ENCODE data around the gene LILRB5.
"Not testable (repeated sequence)": the region's sequence is repeated elsewhere in the genome, so short reads cannot be mapped to it uniquely, and the experiment has no call there.

The LILRB5 gene

DNA sequence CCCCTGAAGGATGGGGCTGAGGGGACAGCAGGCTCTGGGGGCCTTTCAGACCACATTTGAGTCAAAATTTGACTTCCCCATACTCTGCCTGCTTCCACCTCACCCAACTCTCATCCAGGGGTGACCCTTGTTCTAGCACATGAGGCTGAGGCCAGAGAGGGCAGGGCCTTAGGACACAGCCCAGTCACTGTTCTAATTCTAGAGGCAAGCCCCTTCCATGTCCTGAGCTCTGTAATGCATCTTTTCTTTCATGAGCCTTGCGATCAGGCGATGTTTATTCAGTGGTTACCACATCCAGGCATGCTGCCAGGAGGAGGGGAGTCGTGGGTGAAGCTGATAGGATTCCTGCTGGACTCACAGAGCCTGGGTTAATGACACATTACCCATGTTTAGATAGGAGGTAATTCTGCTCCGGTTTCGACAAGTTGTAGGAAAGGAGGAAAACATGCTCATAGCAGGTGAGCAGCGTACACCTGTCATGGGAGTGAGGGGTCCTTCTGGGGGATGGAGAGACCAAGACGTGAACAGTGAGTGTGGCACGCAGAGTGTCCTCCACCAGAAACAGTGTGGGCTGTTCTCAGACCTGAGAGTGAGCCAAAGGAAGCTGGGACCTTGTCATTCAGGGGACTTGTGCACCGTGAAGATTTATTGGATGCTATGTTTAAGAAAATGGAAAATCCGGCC is 47.1 kb downstream of the LILRB5 start:
- peak; percentile 26 for DNase-seq

DNA sequence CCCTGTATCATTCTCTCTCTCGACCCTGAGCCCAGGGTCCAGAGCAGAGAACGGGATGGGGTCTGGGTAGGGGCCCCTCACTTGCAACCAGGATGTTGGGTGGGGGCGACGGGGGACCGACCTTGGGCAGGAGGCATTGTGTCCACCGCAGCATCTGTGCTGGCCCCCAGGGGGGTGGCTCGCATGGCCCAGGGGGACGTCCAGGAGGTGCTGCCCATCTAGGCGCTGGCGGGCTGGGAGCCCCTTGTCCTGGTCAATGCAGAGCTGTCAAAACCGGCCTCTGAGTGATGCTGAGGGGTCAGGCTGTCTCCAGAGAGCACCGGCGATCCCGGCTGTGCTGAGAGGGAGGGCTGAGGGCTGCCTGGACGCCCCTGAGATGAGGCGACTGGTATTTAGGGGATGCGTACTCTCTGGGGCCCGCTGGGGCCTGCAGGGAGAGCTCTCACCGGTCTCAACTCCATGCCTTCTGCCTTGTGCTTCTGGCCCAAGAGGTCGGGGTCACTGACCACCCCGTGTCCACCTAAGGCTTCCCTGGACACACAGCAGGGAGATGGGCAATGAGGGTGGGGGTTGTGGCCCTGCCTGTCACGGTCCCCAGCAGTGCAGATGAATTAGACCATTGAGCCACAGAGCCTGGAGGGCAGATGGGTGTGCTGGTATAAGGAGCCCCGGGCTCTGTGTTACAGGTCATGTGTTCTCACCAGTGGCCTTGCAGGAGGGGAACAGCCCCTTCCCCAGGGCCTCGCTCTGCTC is 47.8 kb downstream of the LILRB5 start:
- no peak for DNase-seq

DNA sequence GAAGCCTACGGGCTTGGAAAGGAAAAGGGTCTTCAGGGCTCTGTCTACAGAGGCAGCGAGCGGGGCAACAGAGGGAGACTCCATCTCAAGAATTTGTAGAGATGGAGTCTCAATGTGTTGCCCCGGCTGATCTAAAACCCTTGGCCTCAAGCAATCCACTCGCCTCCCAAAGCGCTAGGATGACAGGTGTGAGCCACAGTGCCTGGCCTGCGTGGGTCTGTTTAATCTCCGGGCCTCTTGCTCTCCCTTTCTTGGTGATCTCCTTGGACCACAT is 48.4 kb downstream of the LILRB5 start:
- no peak for DNase-seq

DNA sequence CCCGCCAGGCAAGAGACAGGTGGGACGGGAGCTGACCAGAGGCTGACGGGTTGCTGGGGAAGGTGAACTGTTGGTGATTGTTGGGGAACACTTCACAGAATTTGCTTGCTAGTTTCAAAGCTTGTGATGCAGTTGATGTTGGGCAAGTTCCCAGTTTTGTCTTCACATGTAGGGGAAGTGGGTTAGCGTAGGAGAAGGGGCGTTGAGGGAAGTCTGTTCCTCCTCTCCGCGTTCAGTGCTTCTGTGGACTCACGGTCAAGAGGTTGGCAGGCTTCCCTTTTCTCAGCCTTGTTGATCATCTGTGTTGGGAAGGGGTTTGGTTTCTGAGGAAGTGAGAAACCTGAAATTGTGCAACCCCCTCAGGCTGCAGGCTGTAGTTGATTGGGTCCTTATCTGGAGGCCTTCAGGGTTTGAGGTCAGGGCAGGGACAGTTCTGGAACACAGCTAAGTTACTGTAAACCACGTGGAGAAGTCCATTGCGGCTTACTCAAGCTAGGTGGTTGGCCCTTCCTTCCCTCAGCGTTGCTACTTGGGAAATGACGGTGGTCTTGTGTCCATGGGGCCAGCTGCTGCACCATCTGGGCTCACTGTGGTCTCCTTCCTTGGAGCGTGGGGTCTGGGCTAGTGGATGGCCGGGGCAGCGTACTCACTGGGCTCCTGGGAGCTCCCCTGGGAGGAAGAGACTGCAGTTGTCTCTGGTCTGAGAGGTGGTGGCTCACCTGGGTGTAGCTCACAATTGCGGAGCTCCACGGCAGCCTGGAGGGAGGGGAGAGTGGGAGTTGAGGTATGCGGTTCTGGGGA is 48.9 kb downstream of the LILRB5 start:
- DNase-seq = peak; percentile 39

DNA sequence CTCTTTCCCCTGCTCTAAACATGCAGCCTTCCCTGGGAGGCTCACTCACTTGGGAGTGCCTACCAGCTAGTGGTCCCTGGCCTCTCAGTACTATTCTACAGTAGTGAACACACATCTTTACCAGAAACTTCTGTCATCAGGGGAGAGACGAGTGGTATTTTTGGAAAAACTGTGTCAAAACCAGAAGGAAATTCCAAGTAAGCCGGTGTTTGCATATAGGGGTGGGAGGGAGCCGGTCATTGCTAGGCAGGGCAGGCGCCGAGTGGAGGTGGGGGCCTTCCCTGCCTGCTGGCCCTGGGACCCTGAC is 49.4 kb downstream of the LILRB5 start:
- DNase-seq = no peak

DNA sequence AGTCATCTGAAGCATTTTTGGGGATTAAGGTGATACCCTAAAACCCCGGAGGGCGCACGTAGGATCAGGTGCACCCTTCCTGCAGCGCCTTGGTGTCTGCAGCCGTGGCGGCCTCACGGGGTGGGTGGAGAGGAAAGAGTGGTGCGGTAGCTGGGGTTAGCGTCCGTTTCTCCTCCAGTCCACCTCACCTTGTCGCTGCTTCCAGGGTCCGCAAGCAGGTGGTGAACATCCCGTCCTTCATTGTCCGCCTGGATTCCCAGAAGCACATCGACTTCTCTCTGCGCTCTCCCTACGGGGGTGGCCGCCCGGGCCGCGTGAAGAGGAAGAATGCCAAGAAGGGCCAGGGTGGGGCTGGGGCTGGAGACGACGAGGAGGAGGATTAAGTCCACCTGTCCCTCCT is 49.9 kb downstream of the LILRB5 start:
- DNase-seq = not testable (repeated sequence)

DNA sequence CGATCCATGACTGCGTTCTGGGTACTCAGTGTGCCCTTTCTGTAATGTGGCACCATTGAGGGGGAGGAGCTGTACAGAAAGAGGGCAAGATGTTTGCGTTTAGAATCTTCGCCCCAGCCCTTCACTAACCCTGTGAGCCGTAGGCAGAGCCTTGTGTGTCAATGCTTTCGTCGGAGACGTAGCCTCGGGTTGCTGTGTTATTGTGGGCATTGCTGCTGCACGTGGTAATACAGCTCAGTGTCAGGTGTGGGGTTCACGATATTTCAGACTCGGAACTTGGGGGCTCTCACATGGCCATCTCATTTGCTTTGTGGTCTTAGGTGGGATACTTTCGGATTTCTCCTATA is 50.3 kb downstream of the LILRB5 start:
- DNase-seq = no peak

DNA sequence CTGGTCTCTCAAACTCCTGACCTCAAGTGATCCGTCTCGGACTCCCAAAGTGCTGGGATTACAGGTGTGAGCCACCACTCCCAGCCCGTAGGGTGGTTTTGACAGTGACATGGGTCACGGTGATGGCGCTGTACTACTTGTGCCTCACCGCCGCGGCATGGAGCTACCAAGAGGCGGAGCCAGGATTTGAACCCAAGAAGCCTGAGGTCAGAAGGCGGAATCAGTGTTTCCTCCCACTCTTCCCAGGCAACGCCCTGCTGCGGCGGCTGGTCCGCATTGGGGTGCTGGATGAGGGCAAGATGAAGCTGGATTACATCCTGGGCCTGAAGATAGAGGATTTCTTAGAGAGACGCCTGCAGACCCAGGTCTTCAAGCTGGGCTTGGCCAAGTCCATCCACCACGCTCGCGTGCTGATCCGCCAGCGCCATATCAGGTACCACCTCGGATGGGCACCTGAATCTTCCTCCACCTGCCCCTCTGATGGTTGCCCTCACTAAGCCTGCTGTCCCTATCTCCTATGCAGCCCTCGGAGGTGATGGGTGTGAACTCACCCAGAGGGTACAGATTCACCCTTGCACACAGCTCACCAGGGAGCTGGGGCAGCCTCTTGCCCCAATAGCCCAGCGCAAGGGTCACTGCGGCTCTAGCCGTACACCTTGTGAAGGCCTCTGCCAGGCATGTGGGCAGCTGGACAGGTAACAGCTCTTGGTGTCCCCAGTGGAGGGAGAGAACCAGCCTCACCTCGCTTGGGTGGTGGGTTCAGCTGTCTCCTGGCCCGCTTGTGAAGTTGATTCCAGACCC is 50.8 kb downstream of the LILRB5 start:
- no peak for DNase-seq

DNA sequence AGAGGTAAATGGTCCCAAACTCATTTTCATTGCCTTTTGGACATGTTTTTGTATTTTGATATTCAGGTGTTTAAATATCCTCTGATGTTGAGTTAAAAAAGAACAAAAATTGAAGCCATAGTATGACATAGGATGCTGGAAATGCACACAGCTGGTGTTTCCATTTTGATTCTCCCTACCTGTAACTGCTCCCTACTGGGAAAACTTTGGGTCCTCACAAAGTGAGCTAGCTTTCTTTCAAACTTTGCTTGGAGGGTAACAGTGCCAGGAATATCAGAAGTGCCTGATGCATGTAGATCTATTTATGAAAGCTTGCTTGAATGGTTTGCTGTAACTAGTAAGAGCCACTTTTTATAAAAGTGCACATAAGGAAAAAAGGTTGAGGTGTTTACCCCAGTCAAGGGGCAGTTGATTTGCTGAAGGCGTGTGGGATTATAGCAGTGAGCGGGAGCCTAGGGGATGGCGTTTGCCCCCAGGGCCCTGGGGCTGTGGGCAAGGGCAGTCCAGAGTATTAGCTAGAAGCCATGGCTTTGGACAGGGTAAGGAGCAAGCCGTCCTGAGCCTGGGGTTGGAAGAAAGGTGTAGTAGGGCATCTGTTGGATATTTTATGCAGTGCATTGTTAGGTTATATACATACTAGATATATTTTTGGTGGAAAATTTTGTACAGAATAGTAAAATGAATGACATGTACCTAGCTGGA is 52.2 kb downstream of the LILRB5 start:
- DNase-seq = no peak

DNA sequence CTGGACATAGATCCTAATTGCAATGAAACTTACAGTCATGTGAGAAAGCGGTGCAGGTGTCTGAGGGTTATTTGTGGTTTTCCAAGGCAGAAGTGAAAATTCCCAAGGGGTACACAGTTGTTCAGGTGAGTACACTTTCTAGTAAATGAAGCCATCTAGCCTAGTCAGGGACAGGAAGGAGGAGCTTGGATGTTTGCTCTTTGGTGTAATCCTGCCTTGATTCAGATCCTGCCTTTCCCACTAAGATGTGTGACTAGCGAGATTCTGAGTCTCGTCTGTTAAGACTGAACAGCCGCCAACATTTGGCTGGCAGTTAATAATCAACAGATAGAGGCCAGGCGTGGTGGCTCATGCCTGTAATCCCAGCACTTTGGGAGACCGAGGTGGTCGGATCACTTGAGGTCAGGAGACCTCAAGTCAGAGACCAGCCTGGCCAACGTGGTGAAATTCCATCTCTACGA is 53.9 kb downstream of the LILRB5 start:
- no peak for DNase-seq

DNA sequence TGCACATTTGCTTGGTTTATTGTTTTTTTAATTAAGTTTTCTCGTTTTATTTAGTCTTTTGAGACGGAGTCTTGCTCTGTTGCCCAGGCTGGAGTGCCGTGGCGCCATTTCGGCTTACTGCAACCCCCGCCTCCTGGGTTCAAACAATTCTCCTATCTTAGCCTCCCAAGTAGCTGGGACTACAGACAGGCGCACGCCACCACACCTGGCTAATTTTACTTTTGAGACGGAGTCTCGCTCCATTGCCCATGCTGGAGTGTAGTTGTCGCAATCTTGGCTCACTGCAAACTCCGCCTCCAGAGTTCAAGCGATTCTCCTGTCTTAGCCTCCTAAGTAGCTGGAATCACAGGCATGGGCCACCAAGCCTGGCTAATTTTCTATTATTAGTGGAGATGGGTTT is 55.1 kb downstream of the LILRB5 start:
- no peak for DNase-seq

DNA sequence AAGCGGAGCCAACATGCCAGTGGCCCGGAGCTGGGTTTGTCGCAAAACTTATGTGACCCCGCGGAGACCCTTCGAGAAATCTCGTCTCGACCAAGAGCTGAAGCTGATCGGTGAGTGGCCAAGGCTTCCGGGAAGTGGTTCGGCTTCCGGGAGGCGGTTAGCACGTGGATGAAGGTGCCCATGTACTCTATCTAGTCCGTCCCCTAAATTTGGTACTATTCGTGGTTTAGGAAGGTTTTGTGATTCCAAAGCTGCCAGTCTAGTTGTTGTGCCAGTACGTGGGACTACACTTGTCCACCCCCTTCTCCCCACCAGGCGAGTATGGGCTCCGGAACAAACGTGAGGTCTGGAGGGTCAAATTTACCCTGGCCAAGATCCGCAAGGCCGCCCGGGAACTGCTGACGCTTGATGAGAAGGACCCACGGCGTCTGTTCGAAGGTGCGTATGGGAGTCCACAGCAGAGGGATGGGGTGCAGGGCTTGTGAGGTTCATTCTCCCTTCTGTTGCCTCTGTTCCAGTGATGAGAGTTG is 55.8 kb downstream of the LILRB5 start:
- DNase-seq = no peak
